Activated CD4-positive, alpha-beta T cell treated with anti-CD3 and anti-CD28 coated beads, Interleukin-2, Interleukin-6, amounts not matched to agents 100 ng/mL and 50 ng/mL, durations not matched to agents 16 hours and 8 hours (primary cell): ENCODE results near the gene ORC3.
"Not testable (repeated sequence)": the region's sequence is repeated elsewhere in the genome, so short reads cannot be mapped to it uniquely, and the experiment has no call there.

ENCODE experiments used
- DNase-seq: peaks from one replicate; pipeline ENCODE4 v3.0.0-alpha.2; 2020

ORC3 gene

DNA sequence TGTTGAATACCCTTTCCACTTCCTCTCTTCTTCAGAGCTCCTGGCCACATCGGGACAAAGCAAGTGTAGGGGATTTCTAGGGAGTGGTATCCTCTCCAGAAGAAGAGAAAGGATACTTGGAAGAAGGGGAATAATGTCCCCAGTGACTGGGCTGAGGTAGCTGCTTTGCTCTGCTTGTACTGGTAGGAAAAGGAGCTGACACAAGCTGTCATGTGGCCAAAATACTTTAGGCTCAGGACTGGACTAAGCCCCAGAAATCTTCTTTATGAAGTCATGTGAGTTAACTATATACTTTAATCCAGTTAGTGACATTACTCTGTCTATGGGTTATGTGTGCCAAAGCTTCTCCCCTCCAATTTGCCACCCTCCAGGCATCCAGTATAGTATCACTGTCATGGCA, 71.6 kb downstream of the ORC3 start:
- DNase-seq, result no peak

DNA sequence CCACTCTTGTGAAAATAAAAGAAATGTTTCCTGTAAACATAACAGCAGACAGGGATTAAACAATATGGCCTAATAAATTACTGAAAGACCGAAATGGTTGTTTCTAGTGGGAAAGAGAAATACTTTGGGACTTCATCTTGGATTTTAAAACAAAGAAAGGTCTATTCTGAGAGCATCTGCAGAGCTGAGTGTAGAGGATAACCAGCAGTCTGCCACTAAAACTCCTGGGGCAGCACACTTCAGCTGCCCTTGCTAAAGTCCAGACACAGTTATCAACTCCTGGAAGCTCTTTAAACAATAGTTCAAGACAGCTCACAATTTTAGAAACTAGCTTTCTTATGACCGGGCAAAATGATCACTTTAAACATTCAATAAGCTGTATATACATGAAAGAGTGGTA, 73.5 kb downstream of the ORC3 start:
- DNase-seq, result no peak

DNA sequence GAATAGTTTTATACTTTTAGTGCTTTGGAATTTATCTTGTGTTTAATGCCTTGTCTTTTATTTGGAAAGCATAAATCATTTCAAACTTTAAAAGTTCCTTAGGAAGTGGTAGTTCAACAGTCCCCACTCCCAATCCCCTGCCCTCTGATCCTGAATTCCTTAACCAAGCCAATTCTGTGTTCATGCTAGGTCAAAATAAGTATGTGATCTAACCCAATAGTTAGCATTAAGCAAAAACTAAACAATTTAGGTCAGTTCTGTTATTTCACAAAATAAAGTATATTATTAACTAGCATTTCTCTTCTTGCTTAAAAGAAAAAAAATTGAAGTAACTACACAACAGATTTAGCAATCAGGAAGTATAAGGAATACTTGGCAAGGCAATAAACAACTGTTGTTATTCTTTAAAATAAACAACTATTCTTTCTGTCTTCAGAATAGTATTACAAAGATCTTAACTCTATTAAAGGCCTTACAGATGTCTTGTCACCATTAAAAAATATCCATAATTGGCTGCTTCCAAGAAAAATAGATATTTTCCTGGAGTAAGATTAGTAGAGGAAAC, 75.1 kb downstream of the ORC3 start:
- DNase-seq, result no peak

DNA sequence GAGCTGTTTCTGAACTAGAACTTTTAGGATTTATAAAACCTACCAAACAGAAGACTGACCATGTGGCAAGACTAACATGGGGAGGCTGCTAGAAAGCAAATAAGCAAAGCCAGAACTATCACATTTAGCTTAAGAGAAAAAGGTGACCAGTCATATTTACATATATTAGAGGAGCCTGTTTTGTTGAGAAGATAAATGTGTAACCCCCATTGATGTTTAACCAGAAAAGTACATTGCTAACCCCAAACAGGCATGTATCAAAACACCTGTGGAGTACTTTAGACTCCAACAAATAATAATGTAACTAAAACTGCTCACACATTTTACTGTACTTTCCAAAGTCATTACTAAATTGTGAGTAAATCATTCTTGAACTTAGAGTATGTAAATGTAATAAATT, 77.1 kb downstream of the ORC3 start:
- no peak for DNase-seq

DNA sequence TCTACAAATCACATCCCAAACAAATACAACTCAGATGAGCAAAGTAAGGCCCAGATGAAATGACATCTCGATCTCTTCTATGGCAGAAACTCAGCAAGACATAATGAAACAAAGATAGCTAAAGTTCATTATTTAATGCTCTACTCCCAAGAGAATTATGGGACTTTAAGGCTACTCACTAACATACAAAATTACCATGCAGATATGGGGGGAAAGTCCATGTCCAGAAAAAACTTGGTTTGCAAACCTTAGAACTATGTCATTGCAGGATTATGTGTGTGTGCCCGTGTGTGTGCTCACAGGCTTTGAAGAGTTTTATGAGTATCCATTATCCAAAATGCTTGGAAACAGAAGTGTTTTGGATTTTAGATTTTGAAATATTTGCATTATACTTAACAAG, 78.1 kb downstream of the ORC3 start:
- DNase-seq, result no peak

DNA sequence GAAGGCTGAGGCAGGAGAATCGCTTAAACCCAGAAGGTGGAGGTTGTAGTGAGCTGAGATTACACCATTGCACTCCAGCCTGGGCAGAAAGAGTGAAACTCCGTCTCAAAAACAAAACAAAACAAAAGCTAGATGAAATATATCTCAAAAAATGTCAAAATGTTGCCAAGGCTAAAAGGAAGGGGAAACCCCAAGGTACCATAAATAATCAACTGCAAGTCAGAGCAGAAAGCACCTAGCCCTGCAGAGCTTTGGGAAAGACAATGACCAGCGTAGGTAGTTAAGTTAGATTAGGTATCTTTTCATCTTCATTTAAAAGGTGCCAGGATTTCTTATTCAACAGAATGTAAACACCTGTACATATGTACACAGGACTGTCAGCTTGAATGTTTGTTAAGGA, 79.1 kb downstream of the ORC3 start:
- DNase-seq, result no peak

DNA sequence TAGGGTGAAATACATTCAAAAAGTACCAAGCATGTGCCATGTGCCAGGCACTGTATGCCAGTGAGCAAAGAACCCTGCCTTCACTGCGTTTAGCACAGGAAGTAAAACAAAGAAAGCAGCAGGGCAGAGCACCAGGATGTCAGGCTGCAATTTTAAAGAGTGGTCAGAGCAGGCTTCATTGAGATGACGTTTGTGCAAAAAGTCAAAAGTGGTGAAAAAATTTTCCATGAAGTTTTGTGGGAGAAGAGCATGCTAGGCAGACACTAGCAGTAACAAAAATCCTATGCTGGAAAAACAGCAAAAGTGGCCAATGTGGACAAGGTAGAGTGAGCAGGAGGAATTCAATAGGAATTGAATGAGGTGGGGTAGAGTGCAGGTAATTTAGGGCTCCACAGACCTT, 80.8 kb downstream of the ORC3 start:
- no peak for DNase-seq

DNA sequence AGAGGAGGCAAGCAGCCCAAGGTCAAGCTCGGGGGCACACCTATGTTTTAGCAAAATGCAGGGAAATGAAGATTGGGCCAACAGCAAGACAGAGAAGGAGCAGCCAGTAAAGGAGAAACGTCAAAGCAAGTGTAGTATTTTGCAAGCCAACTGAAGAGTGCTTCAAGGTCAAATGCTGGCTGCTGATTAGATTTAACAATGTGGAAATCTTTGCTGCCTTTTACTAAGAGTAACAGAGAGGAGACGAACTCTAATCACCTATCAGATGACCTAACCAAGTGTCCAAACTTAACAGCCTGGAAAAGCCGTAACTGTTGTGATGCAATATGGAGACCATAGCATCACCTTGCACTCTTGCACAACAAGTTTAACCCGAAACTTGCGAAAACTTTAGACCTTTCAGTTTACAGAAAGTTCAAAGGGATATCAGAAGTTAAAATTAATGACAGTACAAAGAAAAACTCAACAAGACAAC, 81.7 kb downstream of the ORC3 start:
- DNase-seq, result no peak

DNA sequence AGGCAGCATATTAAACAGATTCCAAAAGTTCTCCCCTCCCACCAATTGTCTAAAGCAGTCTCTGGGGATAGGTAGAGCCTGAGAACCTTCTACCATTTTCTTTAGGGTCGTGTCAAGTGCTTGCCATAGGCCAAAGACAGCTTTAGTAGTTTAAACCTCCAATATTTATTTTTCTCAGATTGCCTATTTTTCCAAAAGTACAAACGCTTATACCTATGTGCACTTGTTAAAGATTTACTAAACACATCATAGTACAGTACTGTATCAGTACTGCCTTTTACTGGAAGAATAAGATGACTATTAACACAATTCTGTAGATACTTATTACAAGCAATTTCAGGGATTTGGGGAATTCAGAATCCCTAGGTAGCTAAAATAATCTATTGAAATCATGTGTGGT, 82.7 kb downstream of the ORC3 start:
- no peak for DNase-seq

DNA sequence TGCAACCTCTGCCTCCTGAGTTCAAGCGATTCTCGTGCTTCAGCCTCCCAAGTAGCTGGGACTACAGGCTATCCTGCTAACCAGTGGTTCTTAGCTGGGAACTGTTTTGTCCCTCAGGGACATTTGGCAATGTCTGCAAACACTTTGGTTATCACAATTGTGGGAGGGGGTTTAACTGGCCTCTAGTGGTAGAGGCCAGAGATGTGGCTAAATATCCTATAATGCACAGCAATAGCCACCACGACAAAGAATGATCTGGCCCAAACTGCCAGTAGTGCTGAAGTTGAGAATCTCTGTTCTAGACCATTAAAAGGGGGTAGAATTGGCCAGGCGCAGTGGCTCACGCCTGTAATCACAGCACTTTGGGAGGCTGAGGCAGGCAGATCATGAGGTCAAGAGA, 83.3 kb downstream of the ORC3 start:
- DNase-seq, result no peak

DNA sequence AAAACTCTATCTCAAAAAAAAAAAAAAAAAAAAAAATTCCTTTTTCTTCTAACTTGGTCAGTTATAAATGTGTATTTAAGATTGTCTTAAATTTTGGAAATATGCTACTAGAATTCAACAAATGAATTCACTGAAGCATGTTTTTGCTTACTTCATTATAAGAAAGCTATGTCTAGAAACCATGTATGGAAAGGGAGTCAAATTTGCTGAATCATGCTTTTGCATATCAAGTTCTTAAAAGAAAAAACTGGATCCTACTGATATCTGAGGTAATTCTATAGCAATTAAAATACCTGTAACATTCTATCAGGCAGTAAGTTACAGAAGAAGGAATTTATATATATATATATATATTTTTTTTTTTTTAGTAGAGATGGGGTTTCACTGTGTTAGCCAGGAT, 84.4 kb downstream of the ORC3 start:
- no peak for DNase-seq

DNA sequence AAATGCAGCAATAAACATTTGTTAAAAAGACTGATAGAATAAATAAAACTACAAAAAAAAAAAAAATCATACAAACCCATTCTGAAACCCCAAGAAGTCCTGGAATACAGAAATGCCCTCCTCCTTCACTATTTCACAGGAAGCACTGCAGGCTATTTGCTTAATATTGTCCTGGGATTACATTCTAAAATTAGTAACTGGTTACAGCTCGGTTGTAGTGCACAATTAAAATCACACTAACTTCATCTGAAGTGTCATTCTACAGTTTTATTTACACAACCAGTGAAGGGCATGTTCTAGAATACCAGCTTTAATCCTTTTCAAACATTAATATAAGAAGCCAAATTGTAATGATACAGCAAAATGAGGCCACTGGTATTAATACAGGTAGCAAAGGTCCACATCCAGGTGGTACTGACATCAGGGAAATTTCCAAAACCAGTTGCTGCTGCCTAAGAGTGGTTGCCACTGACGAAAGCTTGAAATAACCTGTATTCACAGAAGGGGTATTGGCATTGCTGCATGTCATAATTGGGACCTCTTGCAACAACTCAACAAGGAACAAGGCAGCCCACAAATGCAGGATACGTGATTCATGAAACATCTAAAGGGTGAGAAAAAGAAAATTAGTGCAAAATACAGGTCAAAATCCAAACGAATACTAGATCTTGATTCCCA, 85.2 kb downstream of the ORC3 start:
- DNase-seq, result no peak

DNA sequence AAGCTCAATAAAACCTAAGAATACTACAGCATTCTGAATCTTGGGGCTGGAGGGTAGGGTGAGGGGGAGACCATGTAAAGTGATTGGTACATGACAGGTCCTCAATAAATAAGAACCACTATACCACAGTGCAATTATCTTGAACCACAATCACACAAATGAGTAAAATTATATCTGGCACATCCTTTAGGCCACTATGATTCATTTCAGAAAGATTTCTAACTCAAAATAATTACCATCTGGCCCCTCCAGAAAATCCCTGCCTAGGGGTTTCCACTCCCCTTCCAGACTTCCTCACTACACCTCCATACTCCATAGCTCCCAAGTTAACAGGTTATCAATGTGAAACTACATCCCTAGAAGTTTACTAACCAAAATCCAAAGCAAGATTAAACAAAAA, 92.4 kb downstream of the ORC3 start:
- peak; percentile 53 for DNase-seq

DNA sequence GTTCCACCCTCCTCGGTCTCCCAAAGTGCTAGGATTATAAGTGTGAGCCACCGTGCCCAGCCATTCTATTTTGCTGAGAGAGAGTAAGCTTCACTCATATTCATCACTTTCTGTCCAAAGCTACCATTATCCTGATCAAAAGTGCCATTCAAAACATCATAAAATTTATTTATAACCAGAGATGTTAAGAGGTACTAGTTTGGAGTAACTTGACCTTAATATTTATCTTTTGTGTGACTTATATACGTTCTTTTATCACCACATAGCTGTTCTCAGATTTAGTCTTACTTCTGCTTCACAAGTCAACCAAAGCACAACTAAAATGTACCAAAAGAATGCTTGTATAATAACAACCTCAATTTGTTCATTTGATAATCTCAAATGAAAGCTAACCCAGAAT, 94.0 kb downstream of the ORC3 start:
- DNase-seq, result no peak

DNA sequence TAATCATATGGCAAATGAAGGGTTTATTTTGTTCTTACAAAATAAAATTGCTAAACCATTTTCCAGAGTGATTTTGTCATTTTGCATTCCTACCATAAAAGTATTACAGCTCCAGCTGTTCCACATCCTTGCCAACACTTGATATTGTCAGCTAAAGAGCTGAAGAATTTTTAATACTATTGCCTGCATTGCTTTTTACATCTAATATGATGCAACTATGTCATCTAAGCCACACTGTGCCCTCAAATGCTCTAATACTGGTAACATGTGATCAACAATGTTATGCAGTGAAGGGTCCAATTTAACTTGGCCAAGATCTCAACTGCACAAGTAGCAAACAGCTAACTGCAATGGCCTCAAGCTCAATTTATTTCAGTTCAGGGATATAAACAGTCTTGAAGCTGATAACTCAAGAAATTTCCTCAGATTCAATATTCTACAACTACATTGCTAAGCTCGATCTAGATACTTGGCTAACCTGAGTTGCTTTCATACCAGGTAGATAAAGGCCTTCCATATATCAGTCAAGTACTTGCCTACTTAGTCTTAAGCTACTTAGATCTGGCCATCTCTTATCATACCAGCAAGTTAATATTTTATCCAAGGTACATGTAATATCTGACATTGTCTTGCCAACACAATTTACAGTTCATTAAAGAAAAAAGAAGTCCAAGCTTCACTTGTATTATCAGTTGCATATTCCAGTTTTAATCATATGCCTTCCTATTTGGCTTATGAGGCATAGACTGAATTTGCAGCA, 95.1 kb downstream of the ORC3 start:
- no peak for DNase-seq

DNA sequence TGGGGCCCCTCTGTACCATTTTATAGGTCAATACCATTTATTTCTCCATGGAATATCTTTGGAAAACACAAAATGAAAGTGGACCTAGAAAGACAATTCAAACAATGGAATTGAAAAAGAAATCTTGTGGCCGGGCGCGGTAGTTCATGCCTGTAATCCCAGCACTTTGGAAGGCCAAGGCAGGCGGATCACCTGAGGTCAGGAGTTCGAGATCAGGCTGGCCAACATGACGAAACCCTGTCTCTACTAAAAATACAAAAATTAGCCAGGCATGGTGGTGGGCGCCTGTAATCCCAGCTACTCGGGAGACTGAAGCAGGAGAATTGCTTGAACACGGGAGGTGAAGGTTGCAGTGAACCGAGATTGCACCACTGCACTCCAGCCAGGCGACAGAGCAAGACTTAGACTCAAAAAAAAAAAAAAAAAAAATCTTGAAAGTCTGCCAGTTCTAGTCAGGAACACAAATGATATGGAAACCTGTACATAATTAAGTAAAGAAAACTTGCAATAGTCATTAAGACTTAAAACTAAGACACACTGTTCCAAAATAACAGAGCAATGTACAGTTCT, 96.8 kb downstream of the ORC3 start:
- DNase-seq, result not testable (repeated sequence)

DNA sequence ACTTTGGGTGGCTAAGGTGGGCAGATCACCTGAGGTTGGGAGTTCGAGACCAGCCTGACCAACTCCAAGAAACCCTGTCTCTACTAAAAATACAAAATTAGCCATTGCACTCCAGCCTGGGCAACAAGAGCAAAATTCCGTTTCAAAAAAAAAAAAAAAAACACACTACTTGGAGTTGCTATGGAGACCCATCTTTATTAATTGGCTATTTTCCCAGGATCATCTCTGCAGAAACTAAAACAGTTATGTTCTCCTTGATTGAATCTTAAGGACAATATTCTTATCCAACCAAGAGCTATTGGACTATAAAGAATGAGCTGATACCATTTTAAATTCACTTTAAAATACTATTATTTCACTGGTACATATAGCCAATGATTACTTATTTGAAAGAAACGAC, 97.4 kb downstream of the ORC3 start:
- no peak for DNase-seq

DNA sequence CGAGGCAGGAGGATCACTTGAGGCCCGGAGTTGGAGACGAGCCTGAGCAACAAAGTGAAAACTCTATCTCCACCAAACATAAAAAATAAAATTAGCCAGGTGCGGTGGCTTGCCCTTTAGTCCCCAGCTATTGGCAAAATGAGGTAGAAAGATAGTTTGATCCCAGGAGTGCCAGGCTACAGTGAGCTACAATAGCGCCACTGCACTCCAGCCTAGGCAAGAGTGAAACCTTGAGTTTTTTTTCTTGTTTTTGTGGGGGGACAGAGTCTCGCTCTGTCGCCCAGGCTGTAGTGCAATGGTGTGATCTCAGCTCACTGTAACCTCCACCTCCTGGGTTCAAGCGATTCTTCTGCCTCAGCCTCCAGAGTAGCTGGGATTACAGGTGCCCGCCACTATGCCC, 98.0 kb downstream of the ORC3 start:
- not testable (repeated sequence) for DNase-seq

DNA sequence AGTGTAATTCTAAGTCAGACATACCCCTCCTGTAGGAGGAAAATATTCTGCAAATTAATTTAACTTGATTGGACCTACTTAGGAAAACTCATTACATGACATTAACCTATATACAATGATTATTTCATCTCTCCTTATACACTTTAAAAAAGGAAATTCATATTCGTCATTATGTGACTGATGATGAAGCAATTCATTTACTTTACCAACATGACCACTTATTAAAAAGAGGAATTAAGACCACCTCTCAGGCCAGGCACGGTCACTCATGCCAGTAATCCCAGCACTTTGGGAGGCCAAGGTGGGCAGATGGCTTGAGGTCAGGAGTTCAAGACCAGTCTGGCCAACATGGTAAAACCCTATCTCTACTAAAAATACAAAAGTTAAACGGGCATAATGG, 100.5 kb downstream of the ORC3 start:
- no peak for DNase-seq

DNA sequence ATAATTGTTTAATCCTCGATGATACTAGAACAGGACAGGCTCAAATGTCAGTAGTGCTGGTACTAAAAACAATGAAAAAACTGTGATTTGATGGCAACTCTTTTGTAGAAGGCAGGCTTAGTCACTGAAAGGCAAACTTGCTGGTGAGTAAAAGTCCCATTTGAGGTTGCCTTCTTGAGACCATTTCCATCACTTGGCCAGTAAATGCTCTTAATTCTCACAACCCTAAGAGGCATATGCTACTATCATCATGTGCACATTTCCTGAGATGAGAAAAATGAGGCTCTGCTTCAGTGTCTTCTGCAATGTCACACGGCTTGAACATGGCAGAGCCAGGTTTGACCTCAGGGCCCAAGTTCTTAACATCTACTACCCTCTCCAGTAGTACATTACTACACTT, 102.2 kb downstream of the ORC3 start:
- DNase-seq, result no peak

DNA sequence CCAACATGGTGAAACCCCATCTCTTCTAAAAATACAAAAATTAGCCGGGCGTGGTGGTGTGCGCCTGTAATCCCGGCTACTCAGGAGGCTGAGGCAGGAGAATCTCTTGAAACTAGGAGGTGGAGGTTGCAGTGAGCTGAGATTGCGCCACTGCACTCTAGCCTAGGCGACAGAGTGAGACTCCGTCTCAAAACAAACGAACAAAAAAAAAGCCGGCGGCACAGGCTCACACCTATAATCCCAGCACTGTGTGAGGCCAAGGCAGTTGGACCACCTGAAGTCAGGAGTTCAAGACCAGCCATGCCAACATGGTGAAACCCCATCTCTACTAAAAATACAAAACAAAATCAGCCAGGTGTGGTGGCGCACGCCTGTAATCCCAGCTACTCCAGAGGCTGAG, 106.9 kb downstream of the ORC3 start:
- not testable (repeated sequence) for DNase-seq

DNA sequence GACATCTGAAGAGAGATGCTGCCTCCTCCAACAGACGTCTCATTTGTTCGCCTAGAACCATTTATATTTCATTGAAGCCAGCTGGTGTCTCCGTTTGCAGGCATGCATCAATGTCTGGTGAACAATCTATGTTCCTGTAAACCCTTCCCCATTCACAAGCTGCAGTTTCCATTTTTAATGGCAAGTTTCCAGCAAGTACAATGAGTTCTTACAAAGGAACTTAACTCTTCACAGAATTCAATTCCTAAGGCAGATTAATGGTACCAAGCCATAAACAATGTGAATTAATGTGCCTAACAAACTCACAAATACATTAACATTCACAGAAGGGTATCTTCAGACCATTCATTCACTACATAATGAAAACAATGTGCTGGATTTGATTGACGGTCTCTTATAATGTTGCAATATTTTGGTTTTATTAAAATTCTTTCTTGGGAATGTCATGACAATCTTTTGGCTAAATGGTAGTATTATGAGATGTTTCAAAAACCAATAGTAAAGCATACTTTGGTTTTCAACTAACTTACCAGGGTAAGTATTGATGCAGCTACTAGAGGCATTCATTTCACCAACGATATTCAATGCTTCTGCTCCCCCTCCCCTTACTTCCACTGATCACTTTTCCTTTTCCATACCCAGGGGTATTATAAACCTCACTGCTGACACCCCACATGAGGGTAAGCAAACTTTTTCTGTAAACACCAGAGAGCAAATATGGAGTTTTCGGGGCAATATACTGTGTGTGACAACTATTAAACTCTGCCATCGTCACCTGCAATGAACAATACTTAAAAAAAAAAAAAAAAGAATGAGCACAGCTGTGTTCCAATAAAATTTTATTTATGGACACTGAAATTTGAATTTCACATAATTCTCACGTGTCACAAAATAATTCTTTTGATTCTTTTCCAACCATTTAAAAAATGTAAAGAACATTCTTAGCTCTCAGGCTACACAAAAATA, 107.9 kb downstream of the ORC3 start:
- no peak for DNase-seq

DNA sequence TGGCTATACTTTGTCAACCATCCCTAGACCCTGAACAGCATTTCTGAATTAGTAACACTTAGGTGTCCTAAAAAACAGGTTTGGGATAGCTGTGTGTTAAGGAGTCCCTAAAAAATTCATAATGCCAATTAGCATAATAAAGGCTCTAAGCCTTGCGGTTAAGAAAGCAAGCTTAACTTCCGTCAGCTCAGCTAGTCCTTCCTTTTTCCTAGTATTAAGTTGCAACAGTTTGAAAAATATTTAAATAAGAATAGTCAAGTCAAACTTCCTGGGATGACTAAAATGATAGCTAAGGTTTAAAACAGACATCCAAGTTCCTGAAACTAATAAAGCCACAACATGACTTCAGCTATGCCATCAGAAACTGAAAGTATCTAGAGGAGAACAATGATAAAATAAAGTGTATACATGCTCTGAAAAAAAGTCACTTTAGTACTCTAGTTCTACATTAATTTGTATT, 108.6 kb downstream of the ORC3 start:
- DNase-seq, result peak; percentile 69
